TTC549 (cell line): ENCODE measurements around the gene CHRNA7.
"Not testable (repeated sequence)": the region's sequence is repeated elsewhere in the genome, so short reads cannot be mapped to it uniquely, and the experiment has no call there.

Source experiments
- FAIRE-seq: peaks from 2 replicates; lab custom pipeline; 2012; peaks lifted over from hg19 to GRCh38; lab: Jason Lieb, UNC

CHRNA7 gene

DNA sequence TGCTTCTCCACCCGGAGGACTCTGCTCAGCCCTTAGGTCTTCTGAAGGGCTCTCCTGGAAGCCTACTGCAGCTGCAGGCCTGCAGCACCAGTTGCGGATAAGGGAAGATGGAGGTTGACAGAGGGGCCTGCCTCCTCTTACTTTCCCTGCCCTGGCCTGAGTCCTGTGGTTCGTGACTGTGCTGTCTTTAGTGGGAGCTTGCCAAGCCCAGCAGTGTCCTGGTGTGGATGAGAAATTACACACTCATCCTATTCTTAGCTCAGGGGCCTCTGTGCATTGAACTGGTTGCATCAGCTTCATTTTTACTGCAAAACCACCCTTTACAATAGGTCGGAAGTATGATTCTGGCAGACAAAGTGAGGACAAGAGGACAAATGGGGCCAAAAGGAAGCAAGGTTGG, 163.5 kb downstream of the CHRNA7 start:
- not testable (repeated sequence) for FAIRE-seq

DNA sequence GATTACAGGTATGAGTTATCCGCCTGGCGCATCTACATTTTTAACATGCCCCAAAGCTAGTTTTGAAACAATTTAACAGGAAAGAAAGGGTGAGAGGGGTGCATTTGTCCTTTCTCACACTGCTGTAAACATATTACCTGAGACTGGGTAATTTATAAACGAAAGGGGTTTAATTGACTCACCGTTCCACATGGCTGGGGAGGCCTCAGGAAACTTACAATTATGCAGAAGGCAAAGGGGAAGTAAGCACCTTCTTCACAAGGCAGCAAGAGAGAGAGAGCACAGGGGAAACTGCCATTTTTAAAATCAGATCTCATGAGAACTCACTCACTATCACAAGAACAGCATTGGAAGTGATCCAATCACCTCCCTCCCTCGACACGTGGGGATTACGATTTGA, 165.9 kb downstream of the CHRNA7 start:
- FAIRE-seq, result not testable (repeated sequence)

DNA sequence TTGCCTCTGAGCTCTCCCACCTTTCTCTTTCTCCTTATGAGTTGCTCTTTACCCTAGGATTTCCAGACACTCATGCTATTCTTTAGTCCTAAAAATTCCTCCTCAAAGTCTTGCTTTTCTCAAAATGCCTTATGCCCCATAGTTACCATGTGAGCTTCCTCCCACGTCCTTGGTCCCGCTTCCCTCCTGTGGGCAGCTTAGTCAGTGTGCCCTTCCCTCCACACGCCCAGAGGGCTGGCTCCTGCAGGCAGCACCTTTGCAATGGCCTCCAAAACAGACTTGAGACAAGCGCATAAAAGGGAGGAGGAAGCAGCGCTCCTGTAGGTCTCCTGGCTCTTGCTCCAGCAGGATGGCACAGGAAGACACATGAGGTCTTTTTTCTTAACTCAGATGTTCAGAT, 168.6 kb downstream of the CHRNA7 start:
- FAIRE-seq, result not testable (repeated sequence)

DNA sequence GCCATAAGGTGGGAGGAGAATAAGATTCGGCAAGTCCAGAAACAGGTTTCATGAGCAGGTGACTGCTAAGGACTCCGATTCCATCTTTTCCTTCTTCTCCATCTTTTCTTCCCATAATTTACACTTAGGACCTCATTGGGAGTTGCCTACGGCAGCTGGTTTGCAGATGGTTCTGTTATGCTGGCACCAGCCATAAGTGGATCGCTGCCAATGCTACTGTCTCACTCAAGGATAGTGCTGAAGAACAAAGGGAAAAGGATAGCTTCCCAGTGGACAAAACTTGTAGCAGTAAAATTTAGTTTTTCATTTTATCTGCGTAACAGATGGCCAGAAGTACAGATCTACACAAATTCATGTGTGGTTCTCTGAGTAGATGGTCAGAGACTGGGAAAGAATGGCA, 178.8 kb downstream of the CHRNA7 start:
- FAIRE-seq, result not testable (repeated sequence)

DNA sequence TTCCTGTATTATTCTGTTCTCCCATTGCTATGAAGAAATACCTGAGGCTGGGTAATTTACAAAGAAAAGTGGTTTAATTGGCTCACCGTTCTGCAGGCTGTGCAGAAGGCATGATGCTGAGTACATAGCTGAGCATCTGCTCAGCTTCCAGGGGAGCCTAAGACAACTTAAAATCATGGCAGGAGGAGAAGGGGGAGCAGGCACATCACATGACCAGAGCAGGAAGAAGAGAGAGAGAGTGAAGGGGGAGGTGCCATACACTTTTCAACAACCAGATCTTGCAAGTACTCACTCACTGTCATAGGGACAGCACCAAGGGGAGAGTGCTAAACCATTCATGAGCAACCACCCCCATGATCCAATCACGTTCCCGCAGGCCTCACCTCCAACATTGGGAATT, 188.4 kb downstream of the CHRNA7 start:
- FAIRE-seq, result no peak
